ENCODE data around the gene KTN1. TPM values are rescaled to one million over a fixed set of nuclear protein-coding genes. Genes with fewer than 3 reads are reported as not detected.

Gene KTN1
- total and polyA plus RNA-seq, 12 donors = 161 to 293 (median 247) TPM

GRCh38 chr14:55698051-55698450, 118.0 kb downstream of the KTN1 start:
- Histone ChIP-seq H3K9me3 (peaks cover 0 to 3% (median 0%) of the 10 kb centered on the region in 11 donors), H3K4me1 (no peaks in the 10 kb centered on the region), H3K4me3 (no peak overlapping the region), H3K27me3 (no peaks in the 10 kb centered on the region), H3K36me3 (no peaks in the 10 kb centered on the region), H3K27ac (no peak overlapping the region)
- DNase-seq (no peak), ATAC-seq (no peak)
- TF ChIP-seq, protein P1, sequence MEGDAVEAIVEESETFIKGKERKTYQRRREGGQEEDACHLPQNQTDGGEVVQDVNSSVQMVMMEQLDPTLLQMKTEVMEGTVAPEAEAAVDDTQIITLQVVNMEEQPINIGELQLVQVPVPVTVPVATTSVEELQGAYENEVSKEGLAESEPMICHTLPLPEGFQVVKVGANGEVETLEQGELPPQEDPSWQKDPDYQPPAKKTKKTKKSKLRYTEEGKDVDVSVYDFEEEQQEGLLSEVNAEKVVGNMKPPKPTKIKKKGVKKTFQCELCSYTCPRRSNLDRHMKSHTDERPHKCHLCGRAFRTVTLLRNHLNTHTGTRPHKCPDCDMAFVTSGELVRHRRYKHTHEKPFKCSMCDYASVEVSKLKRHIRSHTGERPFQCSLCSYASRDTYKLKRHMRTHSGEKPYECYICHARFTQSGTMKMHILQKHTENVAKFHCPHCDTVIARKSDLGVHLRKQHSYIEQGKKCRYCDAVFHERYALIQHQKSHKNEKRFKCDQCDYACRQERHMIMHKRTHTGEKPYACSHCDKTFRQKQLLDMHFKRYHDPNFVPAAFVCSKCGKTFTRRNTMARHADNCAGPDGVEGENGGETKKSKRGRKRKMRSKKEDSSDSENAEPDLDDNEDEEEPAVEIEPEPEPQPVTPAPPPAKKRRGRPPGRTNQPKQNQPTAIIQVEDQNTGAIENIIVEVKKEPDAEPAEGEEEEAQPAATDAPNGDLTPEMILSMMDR (IDR thresholded peaks at IDR 0.05) = no peak
- intact Hi-C loops (cut with DNase I) = no loop called here
- WGBS, 2 donors = 94 to 97% methylated on average over 4 of the region's 4 CpGs

DNA sequence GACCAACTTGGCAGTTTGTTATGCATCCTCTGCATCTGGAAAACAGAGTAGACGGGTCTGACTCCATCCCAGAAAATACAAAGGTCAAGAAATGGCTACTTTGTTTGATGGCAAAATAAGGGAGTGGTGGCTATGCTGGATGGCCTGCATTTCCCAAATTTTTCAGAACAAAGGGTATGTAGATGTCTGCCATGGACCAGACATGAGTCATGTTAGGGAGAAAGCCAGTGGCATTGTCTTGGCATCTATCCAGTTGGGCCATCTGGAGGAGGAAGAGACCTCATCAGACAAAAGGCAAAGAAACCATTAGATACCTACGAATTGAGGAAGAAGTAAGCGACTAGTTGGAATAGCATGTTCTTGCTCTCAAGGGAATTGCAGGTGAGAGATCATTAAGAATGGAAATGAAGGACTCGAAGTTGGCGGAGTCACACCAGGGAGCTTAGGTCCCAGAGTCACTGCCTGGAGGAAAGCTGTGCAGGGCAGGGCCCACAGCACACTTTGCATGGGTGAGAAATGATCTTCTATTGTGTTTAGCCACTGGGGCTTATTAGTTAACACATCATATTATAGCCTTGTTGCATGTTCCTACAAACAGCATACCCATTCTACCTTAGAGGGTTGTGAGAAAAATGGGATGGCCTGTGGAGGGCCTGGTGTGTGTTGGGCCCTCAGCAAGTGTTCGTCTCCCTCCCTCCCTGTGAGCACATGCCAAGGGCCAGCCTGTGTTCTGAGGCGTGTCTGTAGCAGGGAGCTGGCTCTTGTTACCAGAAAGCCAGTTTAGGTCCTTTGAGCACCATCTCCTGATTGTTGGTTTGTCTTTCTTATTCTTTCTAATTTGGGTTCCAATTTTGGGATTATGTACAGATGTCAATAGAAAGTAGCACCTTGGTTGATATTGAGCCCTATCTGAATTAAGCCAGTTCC, 119.4 kb downstream of the KTN1 start:
- H3K4me1 ChIP-seq = no peaks in the 10 kb centered on the region

DNA sequence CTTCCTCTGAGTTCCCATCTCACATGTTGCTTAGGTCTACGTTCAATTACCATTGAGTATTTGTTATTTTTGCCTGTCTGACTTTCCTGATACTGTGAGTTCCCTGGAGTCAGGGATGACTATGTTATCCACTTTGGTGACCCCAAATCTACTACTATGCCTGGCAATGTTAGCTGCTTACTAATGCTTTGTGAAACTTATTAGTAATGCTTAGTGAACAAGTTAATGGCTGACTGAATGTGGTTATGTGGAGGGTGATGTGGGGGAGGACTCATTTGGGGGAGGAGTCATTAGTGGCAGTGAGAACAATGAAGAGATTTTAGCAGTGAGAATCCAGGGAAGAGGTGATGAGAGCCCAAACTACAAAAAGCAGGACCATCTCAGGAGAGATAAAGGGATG, 121.6 kb downstream of the KTN1 start:
- Histone ChIP-seq H3K4me3 (no peak overlapping the region), H3K27ac (no peak overlapping the region), H3K4me1 (no peaks in the 10 kb centered on the region), H3K9me3 (peaks cover 0 to 3% (median 0%) of the 10 kb centered on the region in 11 donors), H3K36me3 (peaks cover 0 to 7% (median 0%) of the 10 kb centered on the region in 9 donors), H3K27me3 (no peaks in the 10 kb centered on the region)
- no peak for ATAC-seq
- DNase-seq = no peak
- intact Hi-C loops (cut with DNase I) = loop anchor here in 4 of 10 donors (10.0 kb wide), 2 partner anchors 643 to 773 kb away; no protein-coding TSS in a partner anchor
- WGBS, 2 donors = 97 to 100% methylated on average over 1 of the region's 1 CpG
- TF ChIP-seq, protein P1 (IDR thresholded peaks at IDR 0.05) = no peak

More for the DNA sequence above, 119.4 kb downstream of the KTN1 start:
- H3K9me3 ChIP-seq = peaks cover 0 to 3% (median 0%) of the 10 kb centered on the region in 11 donors
- no peaks in the 10 kb centered on the region for H3K27me3 ChIP-seq
- H3K27ac ChIP-seq = no peak overlapping the region
- no peak for DNase-seq
- no peak overlapping the region for H3K4me3 ChIP-seq
- no peaks in the 10 kb centered on the region for H3K36me3 ChIP-seq
- 84 to 87% methylated on average over 7 of the region's 7 CpGs for WGBS, 2 donors
- no peak for ATAC-seq
- TF ChIP-seq, protein P1 (IDR thresholded peaks at IDR 0.05) = no peak
- intact Hi-C loops (cut with DNase I) = loop anchor here in 4 of 10 donors (10.0 kb wide), 2 partner anchors 645 to 775 kb away; no protein-coding TSS in a partner anchor

DNA sequence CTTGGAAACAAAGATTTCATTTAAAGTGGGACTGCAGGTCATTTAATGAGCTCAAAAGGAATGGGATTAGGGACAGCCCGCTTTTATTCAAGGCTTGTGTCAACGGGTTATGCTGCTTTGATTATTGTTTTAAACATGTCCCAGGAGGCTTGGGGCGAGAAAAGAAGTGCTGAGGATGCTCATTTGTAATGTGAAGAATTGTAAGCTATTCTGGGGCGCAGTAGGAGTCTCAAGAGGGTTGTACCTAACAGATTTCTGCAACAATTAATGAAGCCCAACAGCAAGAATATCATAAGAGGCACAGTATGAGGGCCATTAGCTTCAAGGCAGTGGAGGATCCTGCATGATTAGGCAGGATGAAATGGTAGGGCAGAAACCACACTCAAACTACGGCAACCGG, 122.5 kb downstream of the KTN1 start:
- 85 to 86% methylated on average over 6 of the region's 6 CpGs for WGBS, 2 donors
- no peak overlapping the region for H3K4me3 ChIP-seq
- no peak for ATAC-seq

More for the DNA sequence above, 122.5 kb downstream of the KTN1 start:
- peaks cover 0 to 5% (median 0%) of the 10 kb centered on the region in 9 donors for H3K4me1 ChIP-seq
- H3K9me3 ChIP-seq = peaks cover 0 to 3% (median 0%) of the 10 kb centered on the region in 11 donors
- no peak for DNase-seq
- intact Hi-C loops (cut with DNase I) = loop anchor here in 4 of 10 donors (10.0 kb wide), 2 partner anchors 642 to 772 kb away; no protein-coding TSS in a partner anchor
- peaks cover 0 to 7% (median 0%) of the 10 kb centered on the region in 9 donors for H3K36me3 ChIP-seq
- TF ChIP-seq, protein P1 (IDR thresholded peaks at IDR 0.05) = no peak
- no peak overlapping the region for H3K27ac ChIP-seq
- no peaks in the 10 kb centered on the region for H3K27me3 ChIP-seq
